SK-N-SH (cell line): Measurements from ENCODE around the gene SETDB2.

Source experiments
- CHD2 ChIP-seq: fragments of 150-350 bp; IDR thresholded peaks from 2 replicates; pipeline ENCODE4 v1.6.1; 2018; ENCODE audit warnings: low read length; ENCODE audit not compliant: partially characterized antibody
- CTCF ChIP-seq: fragments of 200-600 bp; sonication (generic); IDR thresholded peaks from 2 replicates; pipeline ENCODE4 v1.6.1; 2017; ENCODE audit warnings: antibody characterized with exemption, mild to moderate bottlenecking, moderate library complexity
- EP300 ChIP-seq, 2 experiments: IDR thresholded peaks; 2 replicates each; pipeline versions ENCODE4 v1.4.0 to v1.6.1; 2012; ENCODE audit warnings: borderline replicate concordance in 1 of 2, low read depth in 1 of 2, low read length in 1 of 2
- FOXM1 ChIP-seq: IDR thresholded peaks from 2 replicates; pipeline ENCODE4 v1.4.0; 2012; ENCODE audit warnings: low read depth, mild to moderate bottlenecking
- NRF1 ChIP-seq: IDR thresholded peaks from 2 replicates; pipeline ENCODE4 v1.6.1; 2012; ENCODE audit warnings: low read depth, mild to moderate bottlenecking, low read length
- POLR2AphosphoS5 ChIP-seq: IDR thresholded peaks from 2 replicates; pipeline ENCODE4 v1.6.1; 2012; ENCODE audit warnings: low read depth, low read length
- RAD21 ChIP-seq: IDR thresholded peaks from 2 replicates; pipeline ENCODE4 v1.6.1; 2012; ENCODE audit warnings: mild to moderate bottlenecking, low read length
- REST ChIP-seq: IDR thresholded peaks from 2 replicates; pipeline ENCODE4 v1.6.1; 2012; ENCODE audit warnings: mild to moderate bottlenecking, low read depth, low read length, moderate library complexity
- RFX5 ChIP-seq: IDR thresholded peaks from 2 replicates; pipeline ENCODE4 v1.6.1; 2012; ENCODE audit warnings: mild to moderate bottlenecking, improper control_type of control experiment, low read length
- SMC3 ChIP-seq: IDR thresholded peaks from 2 replicates; pipeline ENCODE4 v1.6.1; 2012; ENCODE audit warnings: low read depth, low read length, improper control_type of control experiment
- TCF12 ChIP-seq: IDR thresholded peaks from 2 replicates; pipeline ENCODE4 v1.4.0; 2012
- USF1 ChIP-seq: IDR thresholded peaks from 2 replicates; pipeline ENCODE4 v1.4.0; 2012; ENCODE audit warnings: low read depth, borderline replicate concordance
- USF2 ChIP-seq: fragments of 150-350 bp; IDR thresholded peaks from 2 replicates; pipeline ENCODE4 v1.6.1; 2017; ENCODE audit warnings: antibody characterized with exemption, low read length, low read depth, borderline replicate concordance
- YY1 ChIP-seq: IDR thresholded peaks from 2 replicates; pipeline ENCODE4 v1.4.0; 2012; ENCODE audit warnings: low read depth, mild to moderate bottlenecking

GRCh38 chr13:49399801-49400472 is 44.1 kb upstream of the SETDB2 start:
- TF ChIP-seq EP300 (IDR thresholded peaks at IDR 0.05; ENCODE audit: borderline replicate concordance in 1 of 2, low read depth in 1 of 2, low read length in 1 of 2) (no peak), CTCF (no peak), RAD21 (no peak), POLR2AphosphoS5 (no peak), TCF12 (no peak), REST (no peak), SMC3 (no peak), RFX5 (no peak), YY1 (no peak), FOXM1 (no peak), NRF1 (no peak), USF1 (no peak), USF2 (no peak), CHD2 (no peak)
